HL-60 (cell line): Measurements from ENCODE around the gene PSMD14.

Experiments
- DNase-seq, 2 experiments: peaks; one replicate each; pipeline ENCODE4 v3.0.0-alpha.2; 2010 to 2020; ENCODE audit warnings: low read depth in 1 of 2, low spot score in 1 of 2
- H3K27ac ChIP-seq: fragments of 250-450 bp; sonication (Bioruptor Pico); replicated peaks from 2 replicates; pipeline ENCODE4 v1.5.1; 2020; ENCODE audit warnings: mild to moderate bottlenecking, moderate library complexity
- H3K27me3 ChIP-seq: fragments of 250-450 bp; sonication (Bioruptor Pico); 2 replicates; pipeline ENCODE4 v1.5.1; 2021; ENCODE audit warnings: mild to moderate bottlenecking, moderate library complexity; ENCODE audit not compliant: insufficient read depth, poor library complexity, severe bottlenecking
- H3K4me3 ChIP-seq: replicated peaks from 2 replicates; pipeline ENCODE4 v1.5.1; 2011; ENCODE audit warnings: mild to moderate bottlenecking, control low read depth, low read length; ENCODE audit not compliant: insufficient read depth
- GABPA ChIP-seq: IDR thresholded peaks from 2 replicates; pipeline ENCODE4 v1.6.1; 2012; ENCODE audit warnings: low read depth
- POLR2AphosphoS5 ChIP-seq: IDR thresholded peaks from 2 replicates; pipeline ENCODE4 v1.6.1; 2012; ENCODE audit warnings: low read depth
- REST ChIP-seq: IDR thresholded peaks from 2 replicates; pipeline ENCODE4 v1.6.1; 2012; ENCODE audit warnings: low read depth; ENCODE audit not compliant: insufficient replicate concordance
- SPI1 ChIP-seq: IDR thresholded peaks from 2 replicates; pipeline ENCODE4 v1.6.1; 2012; ENCODE audit warnings: low read depth, mild to moderate bottlenecking, borderline replicate concordance
- TF ChIP-seq, protein P1 (sequence below): IDR thresholded peaks from one replicate; pipeline ENCODE4 v1.5.1; 2011; ENCODE audit warnings: low read length, control low read depth, inconsistent platforms; ENCODE audit not compliant: insufficient read depth

The PSMD14 gene

DNA sequence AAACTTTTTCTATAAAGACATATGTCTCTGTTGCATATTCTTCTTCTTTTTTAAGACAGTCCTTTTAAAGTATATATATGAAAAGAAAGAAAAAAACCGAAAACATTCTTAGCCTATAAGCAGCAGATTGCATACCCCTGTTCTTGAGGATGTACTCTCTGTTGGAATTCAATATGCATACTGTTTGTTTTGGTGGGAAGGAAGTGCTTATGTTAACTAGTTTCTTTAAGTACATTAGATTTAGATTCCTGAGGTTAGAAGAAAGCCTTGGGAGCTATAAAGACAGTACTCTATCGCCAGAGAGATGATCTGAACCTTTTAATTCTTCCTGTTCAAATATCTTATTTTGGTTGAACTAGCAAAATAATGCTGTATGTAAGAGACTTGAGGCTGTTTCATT lies 61.1 kb downstream of the PSMD14 start:
- H3K27ac ChIP-seq = no peak overlapping the region
- DNase-seq = no peak
- TF ChIP-seq REST = no peak
- no peak for TF ChIP-seq POLR2AphosphoS5
- TF ChIP-seq GABPA = no peak
- TF ChIP-seq, protein P1, sequence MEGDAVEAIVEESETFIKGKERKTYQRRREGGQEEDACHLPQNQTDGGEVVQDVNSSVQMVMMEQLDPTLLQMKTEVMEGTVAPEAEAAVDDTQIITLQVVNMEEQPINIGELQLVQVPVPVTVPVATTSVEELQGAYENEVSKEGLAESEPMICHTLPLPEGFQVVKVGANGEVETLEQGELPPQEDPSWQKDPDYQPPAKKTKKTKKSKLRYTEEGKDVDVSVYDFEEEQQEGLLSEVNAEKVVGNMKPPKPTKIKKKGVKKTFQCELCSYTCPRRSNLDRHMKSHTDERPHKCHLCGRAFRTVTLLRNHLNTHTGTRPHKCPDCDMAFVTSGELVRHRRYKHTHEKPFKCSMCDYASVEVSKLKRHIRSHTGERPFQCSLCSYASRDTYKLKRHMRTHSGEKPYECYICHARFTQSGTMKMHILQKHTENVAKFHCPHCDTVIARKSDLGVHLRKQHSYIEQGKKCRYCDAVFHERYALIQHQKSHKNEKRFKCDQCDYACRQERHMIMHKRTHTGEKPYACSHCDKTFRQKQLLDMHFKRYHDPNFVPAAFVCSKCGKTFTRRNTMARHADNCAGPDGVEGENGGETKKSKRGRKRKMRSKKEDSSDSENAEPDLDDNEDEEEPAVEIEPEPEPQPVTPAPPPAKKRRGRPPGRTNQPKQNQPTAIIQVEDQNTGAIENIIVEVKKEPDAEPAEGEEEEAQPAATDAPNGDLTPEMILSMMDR = no peak
- TF ChIP-seq SPI1 = no peak
- no peaks in the 10 kb centered on the region for H3K27me3 ChIP-seq
- H3K4me3 ChIP-seq = no peak overlapping the region

DNA sequence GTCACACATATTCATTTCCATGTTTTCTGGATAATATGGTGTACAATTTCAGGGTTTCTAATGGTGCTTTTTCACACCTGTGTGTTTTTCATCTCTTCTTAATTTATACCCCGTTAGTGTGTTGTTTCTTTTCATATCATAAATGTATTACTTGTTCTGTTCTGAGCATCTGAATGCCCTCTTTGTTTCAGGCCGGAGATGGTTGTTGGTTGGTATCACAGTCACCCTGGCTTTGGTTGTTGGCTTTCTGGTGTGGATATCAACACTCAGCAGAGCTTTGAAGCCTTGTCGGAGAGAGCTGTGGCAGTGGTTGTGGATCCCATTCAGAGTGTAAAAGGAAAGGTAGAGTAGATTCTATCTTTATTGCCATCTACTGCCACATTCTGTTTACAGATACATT lies 62.8 kb downstream of the PSMD14 start:
- DNase-seq = no peak
- Histone ChIP-seq H3K27ac (no peak overlapping the region), H3K27me3 (no peaks in the 10 kb centered on the region), H3K4me3 (no peak overlapping the region)
- TF ChIP-seq SPI1 (no peak), POLR2AphosphoS5 (no peak), REST (no peak), GABPA (no peak)
- TF ChIP-seq, protein P1 = no peak

DNA sequence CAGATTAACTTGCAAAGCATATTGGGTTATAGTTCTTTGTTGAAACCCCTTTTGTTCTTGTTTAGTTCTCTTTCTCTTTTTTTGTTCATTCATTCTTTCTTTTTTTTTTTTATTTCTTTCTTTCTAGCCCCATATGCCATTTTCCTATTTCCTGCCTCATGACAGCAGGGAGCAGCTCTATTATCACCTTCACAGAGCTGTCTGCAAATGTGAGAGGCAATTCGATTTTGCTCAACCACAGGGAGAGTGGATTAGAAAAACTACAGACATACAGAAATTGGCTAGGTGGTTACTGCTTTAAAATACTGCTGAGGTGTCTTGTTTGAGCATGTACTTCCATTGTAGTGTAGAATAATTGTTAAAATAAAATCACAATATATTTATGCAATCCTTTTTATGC lies 63.6 kb downstream of the PSMD14 start:
- Histone ChIP-seq H3K4me3 (no peak overlapping the region), H3K27me3 (no peaks in the 10 kb centered on the region), H3K27ac (no peak overlapping the region)
- DNase-seq = no peak
- TF ChIP-seq POLR2AphosphoS5 (no peak), SPI1 (no peak), REST (no peak), GABPA (no peak)
- TF ChIP-seq, protein P1 = no peak
